ENCODE data around the gene MNX1. TPM values are rescaled to one million over a fixed set of nuclear protein-coding genes. Genes with fewer than 3 reads are reported as not detected.

Gene MNX1
- total and polyA plus RNA-seq, 2 donors (not counting 3 experiments of a cell fraction or from before 2014, with no cell fraction given): not detected

GRCh38 chr7:157037028-157037427 is 26.6 kb upstream of the MNX1 start:
- no peaks in the 10 kb centered on the region for H3K9me3 ChIP-seq (replicated peaks; ENCODE audit: control insufficient read depth, insufficient read depth, low read length)
- H3K79me2 ChIP-seq (ENCODE audit: control insufficient read depth, insufficient read depth, low read length): no peaks in the 10 kb centered on the region
- no peak overlapping the region for H2AFZ ChIP-seq (ENCODE audit: low read depth, low read length)
- dilution Hi-C loops (cut with MboI; ENCODE audit: extremely low pct_ligation_motif_present, low sequenced_read_pairs) (no loop called here), intact Hi-C loops (cut with micrococcal nuclease) (no loop called here)
- DNase-seq (ENCODE audit: low read depth, low spot score): no peak
- no peak for TF ChIP-seq GATA2 (IDR thresholded peaks at IDR 0.05; ENCODE audit: insufficient read depth, insufficient read length, low read depth, low read length)
- TF ChIP-seq, protein P1, sequence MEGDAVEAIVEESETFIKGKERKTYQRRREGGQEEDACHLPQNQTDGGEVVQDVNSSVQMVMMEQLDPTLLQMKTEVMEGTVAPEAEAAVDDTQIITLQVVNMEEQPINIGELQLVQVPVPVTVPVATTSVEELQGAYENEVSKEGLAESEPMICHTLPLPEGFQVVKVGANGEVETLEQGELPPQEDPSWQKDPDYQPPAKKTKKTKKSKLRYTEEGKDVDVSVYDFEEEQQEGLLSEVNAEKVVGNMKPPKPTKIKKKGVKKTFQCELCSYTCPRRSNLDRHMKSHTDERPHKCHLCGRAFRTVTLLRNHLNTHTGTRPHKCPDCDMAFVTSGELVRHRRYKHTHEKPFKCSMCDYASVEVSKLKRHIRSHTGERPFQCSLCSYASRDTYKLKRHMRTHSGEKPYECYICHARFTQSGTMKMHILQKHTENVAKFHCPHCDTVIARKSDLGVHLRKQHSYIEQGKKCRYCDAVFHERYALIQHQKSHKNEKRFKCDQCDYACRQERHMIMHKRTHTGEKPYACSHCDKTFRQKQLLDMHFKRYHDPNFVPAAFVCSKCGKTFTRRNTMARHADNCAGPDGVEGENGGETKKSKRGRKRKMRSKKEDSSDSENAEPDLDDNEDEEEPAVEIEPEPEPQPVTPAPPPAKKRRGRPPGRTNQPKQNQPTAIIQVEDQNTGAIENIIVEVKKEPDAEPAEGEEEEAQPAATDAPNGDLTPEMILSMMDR (IDR thresholded peaks at IDR 0.05; ENCODE audit: extremely low read depth in 1 of 2, insufficient read depth in 1 of 2, low read depth in 1 of 2, low read length in 2 of 2): no peak
- H3K27me3 ChIP-seq (ENCODE audit: control insufficient read depth in 2 of 2, insufficient read depth in 2 of 2, low read length in 2 of 2): no peaks in the 10 kb centered on the region
- no peaks in the 10 kb centered on the region for H4K20me1 ChIP-seq (replicated peaks; ENCODE audit: control insufficient read depth, extremely low read depth, insufficient read depth, low read length)
- FAIRE-seq: no peak
- no peak overlapping the region for H3K9ac ChIP-seq (replicated peaks; ENCODE audit: extremely low read depth, insufficient read depth, low read length)
- H3K27ac ChIP-seq (ENCODE audit: insufficient read depth, low read depth, low read length): no peak overlapping the region
- no peak overlapping the region for H3K4me3 ChIP-seq (replicated peaks in 1 of 3; ENCODE audit: insufficient read depth in 1 of 3, low read depth in 1 of 3, low read length in 3 of 3)
- H3K9me1 ChIP-seq (replicated peaks; ENCODE audit: control insufficient read depth, extremely low read depth, insufficient read depth, low read length): no peaks in the 10 kb centered on the region
- H3K4me2 ChIP-seq (ENCODE audit: insufficient read depth, low read length): no peak overlapping the region
- H3K4me1 ChIP-seq (ENCODE audit: control insufficient read depth, extremely low read depth, insufficient read depth, low read length): no peaks in the 10 kb centered on the region
- BruUV-seq (replicated peaks): no TSS peak
- H3K36me3 ChIP-seq (ENCODE audit: control insufficient read depth in 2 of 2, extremely low read depth in 1 of 2, insufficient read depth in 2 of 2, low read length in 2 of 2): no peaks in the 10 kb centered on the region
- POLR2A ChIA-PET: no interaction called here
- CTCF ChIA-PET: no interaction called here

GRCh38 chr7:157035979-157036378 is 25.5 kb upstream of the MNX1 start:
- FAIRE-seq (no peak), DNase-seq (ENCODE audit: low read depth, low spot score) (no peak)
- TF ChIP-seq POLR2A (IDR thresholded peaks at IDR 0.05; ENCODE audit: low read depth, low read length): no peak
- TF ChIP-seq MYC (IDR thresholded peaks at IDR 0.05; ENCODE audit: low read depth, low read length): no peak
- TF ChIP-seq FOS (IDR thresholded peaks at IDR 0.05; ENCODE audit: borderline replicate concordance, insufficient read depth, low read length): no peak
- TF ChIP-seq EZH2 (IDR thresholded peaks at IDR 0.05; ENCODE audit: borderline replicate concordance, low read depth, low read length, severe bottlenecking): no peak
- TF ChIP-seq, protein P1 (IDR thresholded peaks at IDR 0.05; ENCODE audit: extremely low read depth in 1 of 2, insufficient read depth in 1 of 2, low read depth in 1 of 2, low read length in 2 of 2): no peak
- no peak for TF ChIP-seq GATA2 (IDR thresholded peaks at IDR 0.05; ENCODE audit: insufficient read depth, insufficient read length, low read depth, low read length)
- TF ChIP-seq, protein P2, sequence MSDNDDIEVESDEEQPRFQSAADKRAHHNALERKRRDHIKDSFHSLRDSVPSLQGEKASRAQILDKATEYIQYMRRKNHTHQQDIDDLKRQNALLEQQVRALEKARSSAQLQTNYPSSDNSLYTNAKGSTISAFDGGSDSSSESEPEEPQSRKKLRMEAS (IDR thresholded peaks at IDR 0.05; ENCODE audit: insufficient read depth, insufficient read length): no peak
- TF ChIP-seq POLR2AphosphoS5 (IDR thresholded peaks at IDR 0.05; ENCODE audit: insufficient read depth, low read depth, low read length): no peak
- TF ChIP-seq JUN (IDR thresholded peaks at IDR 0.05; ENCODE audit: borderline replicate concordance, insufficient read depth, insufficient read length, low read depth): no peak
- H3K9ac ChIP-seq (replicated peaks; ENCODE audit: extremely low read depth, insufficient read depth, low read length): no peak overlapping the region
- no peak overlapping the region for H3K27ac ChIP-seq (ENCODE audit: insufficient read depth, low read depth, low read length)
- BruUV-seq (replicated peaks): no TSS peak
- H2AFZ ChIP-seq (ENCODE audit: low read depth, low read length): no peak overlapping the region
- dilution Hi-C loops (cut with MboI; ENCODE audit: extremely low pct_ligation_motif_present, low sequenced_read_pairs) (no loop called here), intact Hi-C loops (cut with micrococcal nuclease) (no loop called here)
- no peak overlapping the region for H3K4me2 ChIP-seq (ENCODE audit: insufficient read depth, low read length)
- no peaks in the 10 kb centered on the region for H3K27me3 ChIP-seq (ENCODE audit: control insufficient read depth in 2 of 2, insufficient read depth in 2 of 2, low read length in 2 of 2)
- CTCF ChIA-PET: no interaction called here
- H3K4me1 ChIP-seq (ENCODE audit: control insufficient read depth, extremely low read depth, insufficient read depth, low read length): no peaks in the 10 kb centered on the region
- no peaks in the 10 kb centered on the region for H3K36me3 ChIP-seq (ENCODE audit: control insufficient read depth in 2 of 2, extremely low read depth in 1 of 2, insufficient read depth in 2 of 2, low read length in 2 of 2)
- no peaks in the 10 kb centered on the region for H3K9me1 ChIP-seq (replicated peaks; ENCODE audit: control insufficient read depth, extremely low read depth, insufficient read depth, low read length)
- no peaks in the 10 kb centered on the region for H3K9me3 ChIP-seq (replicated peaks; ENCODE audit: control insufficient read depth, insufficient read depth, low read length)
- H4K20me1 ChIP-seq (replicated peaks; ENCODE audit: control insufficient read depth, extremely low read depth, insufficient read depth, low read length): no peaks in the 10 kb centered on the region
- H3K4me3 ChIP-seq (replicated peaks in 1 of 3; ENCODE audit: insufficient read depth in 1 of 3, low read depth in 1 of 3, low read length in 3 of 3): no peak overlapping the region
- POLR2A ChIA-PET: no interaction called here
- no peaks in the 10 kb centered on the region for H3K79me2 ChIP-seq (ENCODE audit: control insufficient read depth, insufficient read depth, low read length)

Data from endothelial cell of umbilical vein (primary cell).